Measurements from ENCODE around the gene RAD23A. TPM values are rescaled to one million over a fixed set of nuclear protein-coding genes. Genes with fewer than 3 reads are reported as not detected.

RAD23A gene
- total and polyA plus RNA-seq, 4 experiments from 2014 or later, result 77.0 to 105 (median 93.5) TPM

DNA sequence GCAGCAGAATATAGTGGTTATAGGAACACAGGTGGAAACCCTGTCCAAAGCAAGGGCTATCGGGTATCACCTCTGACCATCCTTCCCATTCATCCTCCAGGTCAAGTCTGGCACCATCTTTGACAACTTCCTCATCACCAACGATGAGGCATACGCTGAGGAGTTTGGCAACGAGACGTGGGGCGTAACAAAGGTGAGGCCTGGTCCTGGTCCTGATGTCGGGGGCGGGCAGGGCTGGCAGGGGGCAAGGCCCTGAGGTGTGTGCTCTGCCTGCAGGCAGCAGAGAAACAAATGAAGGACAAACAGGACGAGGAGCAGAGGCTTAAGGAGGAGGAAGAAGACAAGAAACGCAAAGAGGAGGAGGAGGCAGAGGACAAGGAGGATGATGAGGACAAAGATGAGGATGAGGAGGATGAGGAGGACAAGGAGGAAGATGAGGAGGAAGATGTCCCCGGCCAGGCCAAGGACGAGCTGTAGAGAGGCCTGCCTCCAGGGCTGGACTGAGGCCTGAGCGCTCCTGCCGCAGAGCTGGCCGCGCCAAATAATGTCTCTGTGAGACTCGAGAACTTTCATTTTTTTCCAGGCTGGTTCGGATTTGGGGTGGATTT is 2.1 kb upstream of the RAD23A start:
- DNase-seq, result no peak
- Histone ChIP-seq H3K9me3 (ENCODE audit: control insufficient read depth in 1 of 2, low read length in 2 of 2) (no peaks in the 10 kb centered on the region), H3K4me1 (ENCODE audit: insufficient read depth, low read length) (peaks cover 47% of the 10 kb centered on the region), H3K4me3 (ENCODE audit: low read length in 2 of 2) (no peak overlapping the region), H3K27me3 (ENCODE audit: insufficient read depth, low read length) (no peaks in the 10 kb centered on the region), H3K36me3 (ENCODE audit: insufficient read depth, low read length) (peaks cover 60% of the 10 kb centered on the region), H3K27ac (ENCODE audit: low read depth, low read length) (peak overlapping the region; percentile 35)
- peaks cover 0 to 8% (median 0%) of the 10 kb centered on the region in 8 donors for H3K9me3 Mint-ChIP-seq
- H3K27me3 Mint-ChIP-seq, result peaks cover 0 to 2% of the 10 kb centered on the region in 2 donors
- intact Hi-C loops (cut with micrococcal nuclease), result no loop called here
- POLR2A ChIA-PET (ENCODE audit: partially characterized antibody), result interaction anchor here (1.3 kb wide), 1 partner anchor 53 kb away, joined by 6 read pairs; the partner anchor contains the start of gene GCDH
- peak overlapping the region in 4 of 8 donors; percentile 30 to 72 (median 46) for H3K4me3 Mint-ChIP-seq
- CTCF ChIA-PET (ENCODE audit: partially characterized antibody), result interaction anchor here (0.9 kb wide), 1 partner anchor 59 kb away, joined by 3 read pairs; no protein-coding TSS in a partner anchor
- peaks cover 43 to 77% of the 10 kb centered on the region in 2 donors for H3K36me3 Mint-ChIP-seq
- peak overlapping the region; percentile 53 to 99 (median 77) for H3K27ac Mint-ChIP-seq
- peaks cover 26 to 73% (median 44%) of the 10 kb centered on the region in 4 donors for H3K4me1 Mint-ChIP-seq

DNA sequence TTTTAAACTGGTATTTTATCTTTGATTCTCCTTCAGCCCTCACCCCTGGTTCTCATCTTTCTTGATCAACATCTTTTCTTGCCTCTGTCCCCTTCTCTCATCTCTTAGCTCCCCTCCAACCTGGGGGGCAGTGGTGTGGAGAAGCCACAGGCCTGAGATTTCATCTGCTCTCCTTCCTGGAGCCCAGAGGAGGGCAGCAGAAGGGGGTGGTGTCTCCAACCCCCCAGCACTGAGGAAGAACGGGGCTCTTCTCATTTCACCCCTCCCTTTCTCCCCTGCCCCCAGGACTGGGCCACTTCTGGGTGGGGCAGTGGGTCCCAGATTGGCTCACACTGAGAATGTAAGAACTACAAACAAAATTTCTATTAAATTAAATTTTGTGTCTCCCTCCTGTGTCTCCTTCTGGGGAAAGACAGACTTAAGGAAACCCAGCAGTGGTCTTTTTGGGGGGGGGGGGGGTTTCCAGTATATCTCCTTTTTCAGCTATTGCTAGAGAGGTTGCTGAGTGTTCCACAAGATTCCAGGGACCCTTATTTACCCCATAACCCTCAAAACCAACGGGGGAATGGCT is 1.5 kb upstream of the RAD23A start:
- peaks cover 42 to 73% of the 10 kb centered on the region in 2 donors for H3K36me3 Mint-ChIP-seq
- no peak for DNase-seq
- H3K36me3 ChIP-seq (ENCODE audit: insufficient read depth, low read length), result peaks cover 67% of the 10 kb centered on the region
- peak overlapping the region; percentile 55 to 99 (median 96) for H3K27ac Mint-ChIP-seq
- intact Hi-C loops (cut with micrococcal nuclease), result no loop called here
- peaks cover 45% of the 10 kb centered on the region for H3K4me1 ChIP-seq (ENCODE audit: insufficient read depth, low read length)
- ChIA-PET CTCF (ENCODE audit: partially characterized antibody) (interaction anchor here (0.9 kb wide), 1 partner anchor 59 kb away, joined by 3 read pairs; no protein-coding TSS in a partner anchor), POLR2A (ENCODE audit: partially characterized antibody) (interaction anchor here (0.6 to 1.3 kb wide), 2 partner anchors 54 to 1088 kb away, joined by 3 to 6 read pairs; partner anchors contain the start of gene GCDH)
- H3K9me3 ChIP-seq (ENCODE audit: control insufficient read depth in 1 of 2, low read length in 2 of 2), result no peaks in the 10 kb centered on the region
- H3K4me3 ChIP-seq (ENCODE audit: low read length in 2 of 2), result no peak overlapping the region
- H3K4me1 Mint-ChIP-seq, result peaks cover 26 to 66% (median 42%) of the 10 kb centered on the region in 4 donors
- H3K27me3 Mint-ChIP-seq, result peaks cover 0 to 2% of the 10 kb centered on the region in 2 donors
- no peak overlapping the region for H3K4me3 Mint-ChIP-seq
- H3K9me3 Mint-ChIP-seq, result peaks cover 0 to 3% (median 0%) of the 10 kb centered on the region in 8 donors
- H3K27me3 ChIP-seq (ENCODE audit: insufficient read depth, low read length), result no peaks in the 10 kb centered on the region
- peak overlapping the region; percentile 78 for H3K27ac ChIP-seq (ENCODE audit: low read depth, low read length)

DNA sequence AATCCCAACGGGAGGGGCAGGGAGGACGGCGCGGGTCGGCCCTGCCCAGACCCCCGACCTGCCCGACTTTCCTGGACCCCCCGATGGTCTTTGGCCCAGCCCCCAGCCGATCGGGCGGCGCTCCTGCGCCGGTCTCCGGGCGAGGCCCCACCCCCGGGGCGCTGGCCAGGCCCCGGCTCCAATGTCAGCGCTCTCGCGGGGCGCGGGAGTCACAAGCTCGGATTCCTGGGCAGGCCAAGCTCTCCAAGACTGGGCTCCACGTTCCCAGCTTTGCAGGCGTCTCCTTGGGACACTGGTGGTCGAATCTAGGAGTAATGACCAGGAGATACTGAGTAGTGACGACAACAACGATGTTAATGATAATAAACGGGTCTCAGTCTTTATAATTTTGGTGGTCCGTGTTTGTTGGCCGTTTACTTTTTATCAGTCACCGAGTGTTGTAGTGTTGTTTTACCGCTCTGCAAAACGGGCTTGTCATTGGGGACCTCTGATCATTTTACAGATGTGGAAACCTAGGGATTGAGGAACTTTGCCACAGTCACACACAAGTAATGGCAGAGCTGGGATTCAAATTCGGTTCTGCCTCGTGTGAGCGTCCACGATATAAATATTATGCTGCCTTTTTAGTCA is 545 bp downstream of the RAD23A start:
- H3K9me3 ChIP-seq (ENCODE audit: control insufficient read depth in 1 of 2, low read length in 2 of 2), result no peaks in the 10 kb centered on the region
- peak overlapping the region; percentile 78 for H3K27ac ChIP-seq (ENCODE audit: low read depth, low read length)
- H3K27me3 Mint-ChIP-seq, result peaks cover 0 to 2% of the 10 kb centered on the region in 2 donors
- H3K27ac Mint-ChIP-seq, result peak overlapping the region; percentile 83 to 99 (median 96)
- ChIA-PET POLR2A (ENCODE audit: partially characterized antibody) (interaction anchor here (0.6 to 2.7 kb wide), 5 partner anchors 8 to 32 kb away, joined by 3 to 13 read pairs (median 4); partner anchors contain the start of genes FARSA and GADD45GIP1), CTCF (ENCODE audit: partially characterized antibody) (interaction anchor here (0.8 to 1.3 kb wide), 2 partner anchors 20 to 61 kb away, joined by 3 to 5 read pairs; no protein-coding TSS in a partner anchor)
- H3K4me3 Mint-ChIP-seq, result peak overlapping the region; percentile 79 to 91 (median 86)
- peak overlapping the region in 1 of 2 donors; percentile 64 for H3K4me3 ChIP-seq (ENCODE audit: low read length in 2 of 2)
- intact Hi-C loops (cut with micrococcal nuclease), result loop anchor here (5.0 kb wide), 1 partner anchor 154 kb away; the partner anchor contains the start of gene JUNB
- peaks cover 61% of the 10 kb centered on the region for H3K36me3 ChIP-seq (ENCODE audit: insufficient read depth, low read length)
- no peaks in the 10 kb centered on the region for H3K27me3 ChIP-seq (ENCODE audit: insufficient read depth, low read length)
- peaks cover 37 to 69% of the 10 kb centered on the region in 2 donors for H3K36me3 Mint-ChIP-seq
- H3K9me3 Mint-ChIP-seq, result peaks cover 0 to 3% (median 0%) of the 10 kb centered on the region in 8 donors
- H3K4me1 Mint-ChIP-seq, result peaks cover 14 to 52% (median 27%) of the 10 kb centered on the region in 4 donors
- DNase-seq, result peak in 1 of 5 donors; percentile 43
- peaks cover 25% of the 10 kb centered on the region for H3K4me1 ChIP-seq (ENCODE audit: insufficient read depth, low read length)

DNA sequence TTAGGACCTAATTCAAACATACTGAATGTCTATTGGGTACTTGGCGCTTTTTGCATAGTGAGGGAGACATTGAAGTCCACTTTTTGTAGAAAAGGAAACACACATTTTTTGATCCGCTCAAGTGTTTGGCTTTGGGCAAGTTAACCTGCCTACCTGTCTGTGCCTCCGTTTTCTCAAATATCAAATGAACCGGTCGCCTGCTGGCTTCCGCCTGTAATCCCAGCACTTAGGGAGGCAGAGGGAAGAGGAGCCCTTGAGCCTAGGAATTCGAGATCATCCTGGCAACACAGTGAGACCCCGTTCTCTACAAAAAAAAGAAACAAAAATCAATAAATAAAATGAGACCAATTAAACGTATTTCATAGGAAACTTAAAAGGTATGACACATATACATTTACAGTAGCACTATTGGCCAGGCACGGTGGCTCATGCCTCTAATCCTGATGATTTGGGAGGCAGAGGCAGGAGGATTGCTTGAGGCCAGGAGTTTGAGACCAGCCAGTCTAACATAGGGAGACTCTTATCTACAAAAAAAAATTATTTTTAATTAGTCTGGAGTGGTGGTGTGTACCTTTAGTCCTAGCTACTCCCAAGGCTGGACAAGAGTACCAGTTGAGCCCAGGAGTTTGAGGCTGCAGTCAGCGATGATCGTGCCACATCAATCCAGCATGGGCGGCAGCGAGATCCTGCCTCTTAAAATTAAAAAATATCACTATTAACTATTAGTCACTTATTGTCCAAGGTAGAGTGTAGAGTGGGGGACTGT is 1.3 kb downstream of the RAD23A start:
- DNase-seq, result no peak
- peak overlapping the region; percentile 78 for H3K27ac ChIP-seq (ENCODE audit: low read depth, low read length)
- Mint-ChIP-seq H3K9me3 (peaks cover 0 to 3% (median 0%) of the 10 kb centered on the region in 8 donors), H3K36me3 (peaks cover 44 to 73% of the 10 kb centered on the region in 2 donors), H3K27me3 (peaks cover 0 to 2% of the 10 kb centered on the region in 2 donors), H3K27ac (peak overlapping the region; percentile 83 to 99 (median 94)), H3K4me1 (peaks cover 14 to 52% (median 27%) of the 10 kb centered on the region in 4 donors), H3K4me3 (peak overlapping the region; percentile 79 to 91 (median 86))
- ChIA-PET POLR2A (ENCODE audit: partially characterized antibody) (interaction anchor here (0.6 to 2.7 kb wide), 8 partner anchors 9 to 156 kb away, joined by 3 to 13 read pairs (median 5); partner anchors contain the start of genes CALR, FARSA, GADD45GIP1 and JUNB), CTCF (ENCODE audit: partially characterized antibody) (interaction anchor here (0.8 to 1.5 kb wide), 3 partner anchors 18 to 62 kb away, joined by 3 to 7 read pairs (median 5); no protein-coding TSS in a partner anchor)
- H3K27me3 ChIP-seq (ENCODE audit: insufficient read depth, low read length), result no peaks in the 10 kb centered on the region
- H3K4me3 ChIP-seq (ENCODE audit: low read length in 2 of 2), result peak overlapping the region in 1 of 2 donors; percentile 64
- H3K9me3 ChIP-seq (ENCODE audit: control insufficient read depth in 1 of 2, low read length in 2 of 2), result no peaks in the 10 kb centered on the region
- H3K4me1 ChIP-seq (ENCODE audit: insufficient read depth, low read length), result peaks cover 25% of the 10 kb centered on the region
- H3K36me3 ChIP-seq (ENCODE audit: insufficient read depth, low read length), result peaks cover 57% of the 10 kb centered on the region
- intact Hi-C loops (cut with micrococcal nuclease), result loop anchor here (5.0 kb wide), 1 partner anchor 155 kb away; the partner anchor contains the start of gene JUNB

DNA sequence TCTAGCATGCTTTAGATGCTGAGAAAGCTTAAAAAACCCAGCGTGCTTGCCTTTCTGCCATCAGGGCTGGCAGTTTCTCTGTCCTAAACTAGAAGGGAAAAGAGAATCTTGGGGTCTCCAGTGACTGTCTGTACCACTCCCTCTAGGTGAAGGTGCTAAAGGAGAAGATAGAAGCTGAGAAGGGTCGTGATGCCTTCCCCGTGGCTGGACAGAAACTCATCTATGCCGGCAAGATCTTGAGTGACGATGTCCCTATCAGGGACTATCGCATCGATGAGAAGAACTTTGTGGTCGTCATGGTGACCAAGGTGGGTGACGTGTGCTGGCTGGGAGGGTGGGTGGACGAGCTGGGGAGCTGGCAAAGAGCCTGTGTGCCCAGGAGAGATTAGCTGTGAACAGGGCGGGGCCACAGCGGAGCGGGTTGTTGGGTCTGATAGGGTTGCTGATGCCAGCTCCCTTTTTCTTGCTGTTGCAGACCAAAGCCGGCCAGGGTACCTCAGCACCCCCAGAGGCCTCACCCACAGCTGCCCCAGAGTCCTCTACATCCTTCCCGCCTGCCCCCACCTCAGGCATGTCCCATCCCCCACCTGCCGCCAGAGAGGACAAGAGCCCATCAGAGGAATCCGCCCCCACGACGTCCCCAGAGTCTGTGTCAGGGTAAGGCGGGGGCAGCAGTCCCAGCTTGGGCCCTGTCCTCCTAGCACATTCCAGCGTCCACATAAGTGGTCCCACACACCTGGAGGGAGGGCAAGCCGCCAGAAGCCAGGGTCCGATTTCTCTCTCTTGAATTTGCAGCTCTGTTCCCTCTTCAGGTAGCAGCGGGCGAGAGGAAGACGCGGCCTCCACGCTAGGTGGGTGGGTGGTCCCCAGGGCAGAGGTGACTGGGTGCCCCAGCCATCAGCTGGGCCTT is 2.3 kb downstream of the RAD23A start:
- Histone ChIP-seq H3K4me1 (ENCODE audit: insufficient read depth, low read length) (peaks cover 25% of the 10 kb centered on the region), H3K27ac (ENCODE audit: low read depth, low read length) (peak overlapping the region; percentile 0), H3K27me3 (ENCODE audit: insufficient read depth, low read length) (no peaks in the 10 kb centered on the region), H3K4me3 (ENCODE audit: low read length in 2 of 2) (no peak overlapping the region), H3K36me3 (ENCODE audit: insufficient read depth, low read length) (peaks cover 50% of the 10 kb centered on the region), H3K9me3 (ENCODE audit: control insufficient read depth in 1 of 2, low read length in 2 of 2) (no peaks in the 10 kb centered on the region)
- intact Hi-C loops (cut with micrococcal nuclease), result loop anchor here (5.0 kb wide), 1 partner anchor 156 kb away; the partner anchor contains the start of gene JUNB
- POLR2A ChIA-PET (ENCODE audit: partially characterized antibody), result interaction anchor here (0.9 to 2.7 kb wide), 6 partner anchors 8 to 157 kb away, joined by 3 to 13 read pairs (median 5); partner anchors contain the start of genes CALR, FARSA, GADD45GIP1 and GCDH
- CTCF ChIA-PET (ENCODE audit: partially characterized antibody), result interaction anchor here (1.5 kb wide), 1 partner anchor 17 kb away, joined by 7 read pairs; no protein-coding TSS in a partner anchor
- Mint-ChIP-seq H3K9me3 (peaks cover 0 to 3% (median 0%) of the 10 kb centered on the region in 8 donors), H3K27ac (peak overlapping the region; percentile 10 to 99 (median 70)), H3K27me3 (peaks cover 0 to 2% of the 10 kb centered on the region in 2 donors), H3K36me3 (peaks cover 36 to 72% of the 10 kb centered on the region in 2 donors), H3K4me3 (peak overlapping the region in 5 of 8 donors; percentile 13 to 26 (median 18)), H3K4me1 (peaks cover 12 to 46% (median 22%) of the 10 kb centered on the region in 4 donors)
- peak in 1 of 5 donors; percentile 38 for DNase-seq

Measured in CD4-positive, alpha-beta memory T cell (primary cell).